NCI-H128 (cell line): ENCODE data around the gene SHISA7.
A peak's percentile ranks its signal among the peaks of the same experiment; 100 is the strongest.
"Not testable (repeated sequence)": the region's sequence is repeated elsewhere in the genome, so short reads cannot be mapped to it uniquely, and the experiment has no call there.

Experiments
- DNase-seq: peaks from one replicate; lab custom pipeline; 2025; ENCODE audit not compliant: unreplicated experiment; lab: John Stamatoyannopoulos, UW

Gene SHISA7

GRCh38 chr19:55421281-55421680, 21.8 kb downstream of the SHISA7 start:
- DNase-seq: not testable (repeated sequence)

GRCh38 chr19:55419624-55420236, 23.4 kb downstream of the SHISA7 start:
- no peak for DNase-seq

- DNase-seq: no peak
Observed at GRCh38 chr19:55419103-55419502, 24.0 kb downstream of the SHISA7 start.

- DNase-seq: peak; percentile 43
Observed at GRCh38 chr19:55418185-55418584, 24.9 kb downstream of the SHISA7 start.

GRCh38 chr19:55410168-55410567, 32.9 kb downstream of the SHISA7 start:
- DNase-seq: no peak

GRCh38 chr19:55409179-55409578, 33.9 kb downstream of the SHISA7 start:
- not testable (repeated sequence) for DNase-seq

GRCh38 chr19:55408533-55408872, 34.6 kb downstream of the SHISA7 start:
- no peak for DNase-seq

GRCh38 chr19:55407800-55408532, 35.1 kb downstream of the SHISA7 start:
- DNase-seq: peak; percentile 95

GRCh38 chr19:55407550-55407799, 35.6 kb downstream of the SHISA7 start, which contains the start of gene UBE2S:
UBE2S (minus strand) TSS chr19:55407788; CDS start chr19:55407589, 199 bp downstream.
- not testable (repeated sequence) for DNase-seq

- no peak for DNase-seq
Observed at GRCh38 chr19:55406826-55407549, 36.1 kb downstream of the SHISA7 start.

- DNase-seq: no peak
Observed at GRCh38 chr19:55406091-55406825, 36.8 kb downstream of the SHISA7 start.

- DNase-seq: no peak
Observed at GRCh38 chr19:55405638-55406037, 37.5 kb downstream of the SHISA7 start.

GRCh38 chr19:55402509-55402908, 40.6 kb downstream of the SHISA7 start:
- no peak for DNase-seq

GRCh38 chr19:55401390-55401789, 41.7 kb downstream of the SHISA7 start:
- not testable (repeated sequence) for DNase-seq

GRCh38 chr19:55400281-55401087, 42.6 kb downstream of the SHISA7 start:
- DNase-seq: no peak

GRCh38 chr19:55398200-55398925, 44.7 kb downstream of the SHISA7 start:
- DNase-seq: no peak

- no peak for DNase-seq
Observed at GRCh38 chr19:55392820-55393761, 50.0 kb downstream of the SHISA7 start.

- DNase-seq: no peak
Observed at GRCh38 chr19:55391702-55392615, 51.1 kb downstream of the SHISA7 start.
